ENCODE measurements around the gene FRG1.
"Not testable (repeated sequence)": the region's sequence is repeated elsewhere in the genome, so short reads cannot be mapped to it uniquely, and the experiment has no call there.

The FRG1 gene

GRCh38 chr4:189940178-189941004 is at the start of gene FRG1:
Gene FRG1, plus strand, starts transcription at chr4:189940872. Its CDS starts 138 bp downstream, at chr4:189941010.
- CTCF ChIA-PET: interaction anchor here (0.7 to 1.8 kb wide), 2 partner anchors 9 to 169 kb away, joined by 3 to 11 read pairs; no protein-coding TSS in a partner anchor
- peak; percentile 93 for DNase-seq (ENCODE audit: extremely low spot score)
- peak; percentile 98 for TF ChIP-seq CTCF (IDR thresholded peaks at IDR 0.05; ENCODE audit: control extremely low read depth, extremely low read depth, low read depth, missing control alignments)
- POLR2A ChIA-PET: interaction anchor here (0.6 kb wide), 1 partner anchor 32 kb away, joined by 6 read pairs; no protein-coding TSS in a partner anchor

- POLR2A ChIA-PET: no interaction called here
- DNase-seq (ENCODE audit: extremely low spot score): no peak
- TF ChIP-seq CTCF (IDR thresholded peaks at IDR 0.05; ENCODE audit: control extremely low read depth, extremely low read depth, low read depth, missing control alignments): no peak
- CTCF ChIA-PET: no interaction called here
Observed at GRCh38 chr4:189897667-189898066, 43.0 kb upstream of the FRG1 start.

GRCh38 chr4:189899481-189900015 is 41.1 kb upstream of the FRG1 start:
- CTCF ChIA-PET; POLR2A ChIA-PET; DNase-seq (ENCODE audit: extremely low spot score): not testable (repeated sequence)

GRCh38 chr4:189904420-189905027 is 36.1 kb upstream of the FRG1 start:
- peak; percentile 24 for DNase-seq (ENCODE audit: extremely low spot score)
- POLR2A ChIA-PET: not testable (repeated sequence)
- CTCF ChIA-PET: interaction anchor here (0.9 to 2.1 kb wide), 8 partner anchors 8 to 52 kb away, joined by 3 to 12 read pairs (median 4); no protein-coding TSS in a partner anchor
- TF ChIP-seq CTCF (IDR thresholded peaks at IDR 0.05; ENCODE audit: control extremely low read depth, extremely low read depth, low read depth, missing control alignments): peak; percentile 60

GRCh38 chr4:189912170-189912569 is 28.5 kb upstream of the FRG1 start:
- ChIA-PET CTCF (interaction anchor here (1.1 kb wide), 1 partner anchor 17 kb away, joined by 3 read pairs; no protein-coding TSS in a partner anchor), POLR2A (no interaction called here)
- TF ChIP-seq CTCF (IDR thresholded peaks at IDR 0.05; ENCODE audit: control extremely low read depth, extremely low read depth, low read depth, missing control alignments): no peak
- no peak for DNase-seq (ENCODE audit: extremely low spot score)

GRCh38 chr4:189917161-189917891 is 23.3 kb upstream of the FRG1 start:
- ChIA-PET CTCF (interaction anchor here (2.7 kb wide), 1 partner anchor 13 kb away, joined by 12 read pairs; no protein-coding TSS in a partner anchor), POLR2A (no interaction called here)
- no peak for TF ChIP-seq CTCF (IDR thresholded peaks at IDR 0.05; ENCODE audit: control extremely low read depth, extremely low read depth, low read depth, missing control alignments)
- no peak for DNase-seq (ENCODE audit: extremely low spot score)
